ENCODE measurements around the gene TMEM120A.

GRCh38 chr7:76009672-76010600 is 15.5 kb upstream of the TMEM120A start:
- TF ChIP-seq, protein P1, sequence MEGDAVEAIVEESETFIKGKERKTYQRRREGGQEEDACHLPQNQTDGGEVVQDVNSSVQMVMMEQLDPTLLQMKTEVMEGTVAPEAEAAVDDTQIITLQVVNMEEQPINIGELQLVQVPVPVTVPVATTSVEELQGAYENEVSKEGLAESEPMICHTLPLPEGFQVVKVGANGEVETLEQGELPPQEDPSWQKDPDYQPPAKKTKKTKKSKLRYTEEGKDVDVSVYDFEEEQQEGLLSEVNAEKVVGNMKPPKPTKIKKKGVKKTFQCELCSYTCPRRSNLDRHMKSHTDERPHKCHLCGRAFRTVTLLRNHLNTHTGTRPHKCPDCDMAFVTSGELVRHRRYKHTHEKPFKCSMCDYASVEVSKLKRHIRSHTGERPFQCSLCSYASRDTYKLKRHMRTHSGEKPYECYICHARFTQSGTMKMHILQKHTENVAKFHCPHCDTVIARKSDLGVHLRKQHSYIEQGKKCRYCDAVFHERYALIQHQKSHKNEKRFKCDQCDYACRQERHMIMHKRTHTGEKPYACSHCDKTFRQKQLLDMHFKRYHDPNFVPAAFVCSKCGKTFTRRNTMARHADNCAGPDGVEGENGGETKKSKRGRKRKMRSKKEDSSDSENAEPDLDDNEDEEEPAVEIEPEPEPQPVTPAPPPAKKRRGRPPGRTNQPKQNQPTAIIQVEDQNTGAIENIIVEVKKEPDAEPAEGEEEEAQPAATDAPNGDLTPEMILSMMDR (conservative IDR thresholded peaks at IDR 0.05; ENCODE audit: low read depth, low read length): no peak
- no peak for TF ChIP-seq EZH2 (IDR thresholded peaks at IDR 0.05; ENCODE audit: borderline replicate concordance, low read depth, low read length, poor library complexity, severe bottlenecking)

All from A673 (cell line).